GM23248 (cell line): ENCODE results near the gene STOX1.

Source experiments
- EZH2 ChIP-seq: fragments of 200-600 bp; sonication (generic); IDR thresholded peaks from 2 replicates; pipeline ENCODE4 v1.6.1; 2018; ENCODE audit warnings: antibody characterized with exemption, mild to moderate bottlenecking; ENCODE audit not compliant: insufficient read depth, poor library complexity, severe bottlenecking
- EZH2phosphoT487 ChIP-seq: fragments of 200-600 bp; sonication (generic); IDR thresholded peaks from 2 replicates; pipeline ENCODE4 v1.6.1; 2018; ENCODE audit warnings: antibody characterized with exemption, moderate library complexity, mild to moderate bottlenecking, low read depth; ENCODE audit not compliant: insufficient read depth

DNA sequence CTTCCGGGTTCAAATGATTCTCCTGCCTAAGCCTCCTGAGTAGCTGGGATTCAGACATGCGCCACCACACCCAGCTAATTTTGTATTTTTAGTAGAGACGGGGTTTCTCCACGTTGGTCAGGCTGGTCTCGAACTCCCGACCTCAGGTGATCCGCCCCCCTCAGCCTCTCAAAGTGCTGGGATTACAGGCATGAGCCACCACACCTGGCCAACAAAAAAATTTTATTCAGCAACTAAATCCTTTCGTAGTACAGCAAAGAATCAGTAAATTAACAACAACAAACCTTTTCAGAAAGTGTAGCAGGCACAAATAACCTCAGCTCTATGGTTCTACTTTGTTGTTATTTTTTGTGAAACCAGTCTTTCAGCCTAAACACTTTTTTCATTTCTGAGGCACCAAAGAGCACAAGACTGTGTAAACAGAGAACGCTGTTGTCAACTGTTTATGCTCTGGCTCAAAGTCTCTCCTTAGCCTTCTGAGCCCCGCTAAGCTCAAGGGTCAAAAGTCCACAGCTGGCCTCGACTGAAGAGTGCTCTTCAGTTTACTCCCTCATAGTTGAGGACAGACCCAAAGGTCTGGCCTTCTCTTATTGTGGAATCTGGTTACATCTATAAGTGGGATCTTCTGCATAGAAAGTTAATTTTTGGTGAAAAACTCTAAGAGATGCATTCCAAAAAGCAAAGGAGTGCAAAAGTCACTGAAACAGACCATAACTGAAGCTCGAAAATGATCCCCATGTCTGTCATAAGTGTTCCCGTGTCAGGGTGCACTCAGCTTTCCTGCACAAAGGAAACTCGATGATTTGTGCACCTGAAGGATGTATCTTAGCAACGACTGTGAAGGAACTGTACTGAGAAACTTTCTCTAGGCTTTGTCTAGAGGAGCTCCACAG lies 49.2 kb downstream of the STOX1 start:
- TF ChIP-seq EZH2phosphoT487 (no peak), EZH2 (no peak)
